Esophagus muscularis mucosa (tissue), 4 donors: ENCODE data around the gene TMEM108. TPM values are rescaled to one million over a fixed set of nuclear protein-coding genes. Genes with fewer than 3 reads are reported as not detected.

ENCODE experiments used
- DNase-seq: peaks from one replicate; pipeline ENCODE4 v3.0.0-alpha.2; 2017; ENCODE audit errors: extremely low spot score
- H3K27ac ChIP-seq, 4 donors: fragments of 200-600 bp; sonication (generic); replicated peaks in 1 of 4; 1 replicate in 3 of 4; 2 replicates in 1 of 4; pipeline ENCODE4 v1.5.1; 2016 to 2019; ENCODE audit warnings: mild to moderate bottlenecking in 1 of 4
- H3K27me3 ChIP-seq, 4 donors: fragments of 200-600 bp; sonication (generic); one replicate each; pipeline versions ENCODE4 v1.5.1 to v1.6.0; 2016 to 2019
- H3K36me3 ChIP-seq, 4 donors: fragments of 200-600 bp; sonication (generic); one replicate each; pipeline ENCODE4 v1.5.1; 2016 to 2019
- H3K4me1 ChIP-seq, 4 donors: fragments of 200-600 bp; sonication (generic); one replicate each; pipeline ENCODE4 v1.5.1; 2016 to 2019
- H3K4me3 ChIP-seq, 4 donors: fragments of 200-600 bp; sonication (generic); 1 replicate in 2 of 4; 2 replicates in 2 of 4; pipeline ENCODE4 v1.5.1; 2016 to 2019; ENCODE audit warnings: mild to moderate bottlenecking in 4 of 4, moderate library complexity in 1 of 4
- H3K9me3 ChIP-seq, 4 donors: fragments of 200-600 bp; sonication (generic); 1 replicate in 3 of 4; 2 replicates in 1 of 4; pipeline ENCODE4 v1.5.1; 2016 to 2019
- EP300 ChIP-seq: sonication (generic); formaldehyde crosslinking; IDR thresholded peaks from one replicate; pipeline ENCODE4 v1.6.1; 2017; ENCODE audit warnings: antibody characterized with exemption
- POLR2A ChIP-seq: fragments of 450-650 bp; IDR thresholded peaks from one replicate; pipeline ENCODE4 v1.6.1; 2017; ENCODE audit warnings: antibody characterized with exemption, moderate library complexity, mild to moderate bottlenecking, low read depth
- POLR2AphosphoS5 ChIP-seq, 2 donors: sonication (generic); formaldehyde crosslinking; IDR thresholded peaks; one replicate each; pipeline ENCODE4 v1.6.1; 2017; ENCODE audit warnings: antibody characterized with exemption in 2 of 2
- WGBS: methylation state at CpG from one replicate; pipeline ENCODE4 v1.1.5; 2018; 5-methylcytosine and 5-hydroxymethylcytosine counted together
- intact Hi-C: fragments of 100-400 bp; cut with DNase I; formaldehyde crosslinking; loops from one replicate; pipeline ENCODE4 v1.15.1; 2023
- total RNA-seq, 4 donors: library from RNA; depleted of rRNA; stranded (reverse); fragments of >200 nt; gene quantifications; one replicate each; pipeline versions ENCODE4 v1.1.0 to v1.2.1, GENCODE V29; 2016
- TF ChIP-seq, protein P1 (sequence below), 3 experiments: fragments of 200-600 bp in 2 of 3; fragments of 450-650 bp in 1 of 3; sonication (generic) in 2 of 3; IDR thresholded peaks; one replicate each; pipeline ENCODE4 v1.5.1; 2017 to 2019; ENCODE audit warnings: antibody characterized with exemption in 3 of 3, mild to moderate bottlenecking in 2 of 3, moderate library complexity in 1 of 3

The TMEM108 gene
- total RNA-seq, 4 donors from 2014 or later, result 8.6 to 12.1 (median 11.2) TPM

DNA sequence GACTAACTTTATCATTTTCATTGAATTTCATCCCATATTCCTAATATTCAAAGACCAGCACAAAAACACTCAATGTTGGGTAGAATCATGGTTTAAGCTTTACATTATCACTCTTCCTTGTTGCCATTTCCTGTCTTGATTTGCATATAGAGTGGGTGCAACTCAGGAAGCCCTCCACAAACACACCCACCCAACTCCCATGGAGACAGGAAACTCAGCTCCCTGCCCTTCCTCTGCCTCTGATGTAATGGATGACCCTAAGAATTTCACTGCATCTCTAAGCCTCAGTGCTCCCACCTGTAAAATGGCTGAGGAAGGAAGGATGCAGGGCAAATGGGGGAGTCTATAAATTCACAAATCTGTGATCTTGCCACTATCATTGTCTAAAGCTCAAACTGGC, 263.5 kb downstream of the TMEM108 start:
- intact Hi-C loops, result no loop called here
- H3K4me1 ChIP-seq, result peaks cover 6 to 16% (median 11%) of the 10 kb centered on the region in 4 donors
- H3K27ac ChIP-seq, result no peak overlapping the region
- H3K4me3 ChIP-seq, result no peak overlapping the region
- no peaks in the 10 kb centered on the region for H3K9me3 ChIP-seq
- TF ChIP-seq POLR2A, result no peak
- TF ChIP-seq POLR2AphosphoS5 (IDR thresholded peaks at IDR 0.05), result no peak
- TF ChIP-seq, protein P1, sequence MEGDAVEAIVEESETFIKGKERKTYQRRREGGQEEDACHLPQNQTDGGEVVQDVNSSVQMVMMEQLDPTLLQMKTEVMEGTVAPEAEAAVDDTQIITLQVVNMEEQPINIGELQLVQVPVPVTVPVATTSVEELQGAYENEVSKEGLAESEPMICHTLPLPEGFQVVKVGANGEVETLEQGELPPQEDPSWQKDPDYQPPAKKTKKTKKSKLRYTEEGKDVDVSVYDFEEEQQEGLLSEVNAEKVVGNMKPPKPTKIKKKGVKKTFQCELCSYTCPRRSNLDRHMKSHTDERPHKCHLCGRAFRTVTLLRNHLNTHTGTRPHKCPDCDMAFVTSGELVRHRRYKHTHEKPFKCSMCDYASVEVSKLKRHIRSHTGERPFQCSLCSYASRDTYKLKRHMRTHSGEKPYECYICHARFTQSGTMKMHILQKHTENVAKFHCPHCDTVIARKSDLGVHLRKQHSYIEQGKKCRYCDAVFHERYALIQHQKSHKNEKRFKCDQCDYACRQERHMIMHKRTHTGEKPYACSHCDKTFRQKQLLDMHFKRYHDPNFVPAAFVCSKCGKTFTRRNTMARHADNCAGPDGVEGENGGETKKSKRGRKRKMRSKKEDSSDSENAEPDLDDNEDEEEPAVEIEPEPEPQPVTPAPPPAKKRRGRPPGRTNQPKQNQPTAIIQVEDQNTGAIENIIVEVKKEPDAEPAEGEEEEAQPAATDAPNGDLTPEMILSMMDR (IDR thresholded peaks at IDR 0.05), result no peak
- TF ChIP-seq EP300, result no peak
- no peaks in the 10 kb centered on the region for H3K36me3 ChIP-seq
- no peak for DNase-seq
- H3K27me3 ChIP-seq, result no peaks in the 10 kb centered on the region

DNA sequence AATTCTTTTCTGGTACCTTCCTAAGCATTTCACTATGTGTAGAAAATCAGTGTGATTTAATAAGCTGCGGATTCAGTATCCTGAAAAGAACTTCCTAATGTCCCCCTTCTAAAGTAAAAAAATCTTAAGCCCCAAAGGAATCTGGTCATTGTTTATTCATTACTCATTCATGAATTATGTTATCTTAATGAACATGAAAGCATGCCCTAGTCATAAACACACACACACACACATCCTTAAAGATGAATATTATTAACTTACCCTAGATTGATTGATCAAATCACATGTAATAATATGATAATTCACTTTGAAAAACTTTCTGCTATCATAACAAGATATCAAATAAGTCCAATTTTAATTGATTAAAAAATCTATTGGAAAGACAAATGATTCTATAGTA, 265.2 kb downstream of the TMEM108 start:
- Histone ChIP-seq H3K36me3 (no peaks in the 10 kb centered on the region), H3K27ac (no peak overlapping the region), H3K27me3 (no peaks in the 10 kb centered on the region), H3K9me3 (no peaks in the 10 kb centered on the region), H3K4me1 (peaks cover 0 to 7% (median 3%) of the 10 kb centered on the region in 4 donors), H3K4me3 (no peak overlapping the region)
- intact Hi-C loops, result no loop called here
- 88% methylated on average over 1 of the region's 1 CpG for WGBS
- TF ChIP-seq POLR2AphosphoS5 (IDR thresholded peaks at IDR 0.05) (no peak), EP300 (no peak), POLR2A (no peak)
- TF ChIP-seq, protein P1 (IDR thresholded peaks at IDR 0.05), result no peak
- no peak for DNase-seq

DNA sequence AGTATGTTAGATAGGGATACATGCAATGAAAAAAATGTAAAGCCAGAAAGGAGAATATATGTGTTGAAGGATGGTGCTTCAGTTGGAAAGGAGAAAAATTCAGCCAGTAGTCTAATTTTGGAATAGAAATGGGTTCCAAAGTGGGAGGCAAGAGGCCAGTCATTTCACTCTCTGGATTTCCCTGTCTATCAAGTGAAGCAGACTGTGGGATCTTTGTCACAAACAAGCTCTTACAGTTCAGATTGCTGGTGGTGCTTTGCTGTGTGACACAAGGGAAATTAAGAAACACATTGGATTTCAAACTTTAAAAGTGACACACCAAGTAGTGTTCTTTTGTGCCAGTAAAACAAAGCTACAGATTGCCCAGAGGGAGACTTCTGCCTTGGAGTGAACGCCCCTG, 279.7 kb downstream of the TMEM108 start:
- Histone ChIP-seq H3K36me3 (no peaks in the 10 kb centered on the region), H3K9me3 (no peaks in the 10 kb centered on the region), H3K27me3 (no peaks in the 10 kb centered on the region), H3K4me1 (no peaks in the 10 kb centered on the region), H3K4me3 (no peak overlapping the region), H3K27ac (no peak overlapping the region)
- TF ChIP-seq EP300, result no peak
- TF ChIP-seq, protein P1 (IDR thresholded peaks at IDR 0.05), result no peak
- no peak for TF ChIP-seq POLR2A
- no peak for TF ChIP-seq POLR2AphosphoS5 (IDR thresholded peaks at IDR 0.05)
- DNase-seq, result no peak
- intact Hi-C loops, result no loop called here
- WGBS, result 82% methylated on average over 1 of the region's 1 CpG

DNA sequence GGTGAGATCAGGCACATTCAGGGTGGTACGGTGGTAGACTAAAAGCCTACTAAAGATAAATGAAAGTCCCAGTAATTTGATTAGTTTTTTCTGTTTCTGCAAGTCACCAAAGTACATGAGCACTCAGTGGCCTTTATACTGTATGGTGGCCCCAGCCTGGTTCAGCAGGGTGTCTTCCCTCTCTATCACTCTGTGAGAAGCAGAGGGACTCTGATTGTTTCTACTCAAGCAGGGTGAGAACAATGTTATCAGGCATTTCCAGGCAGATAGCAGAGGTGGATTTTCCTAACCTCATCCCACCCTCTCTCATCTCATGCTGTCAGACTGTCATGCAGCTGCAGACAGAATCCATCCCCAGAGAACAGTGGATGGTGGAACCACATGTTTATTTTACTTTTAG, 290.2 kb downstream of the TMEM108 start:
- Histone ChIP-seq H3K36me3 (no peaks in the 10 kb centered on the region), H3K27me3 (no peaks in the 10 kb centered on the region), H3K27ac (no peak overlapping the region), H3K4me1 (no peaks in the 10 kb centered on the region), H3K4me3 (no peak overlapping the region), H3K9me3 (no peaks in the 10 kb centered on the region)
- TF ChIP-seq POLR2A (no peak), POLR2AphosphoS5 (IDR thresholded peaks at IDR 0.05) (no peak), EP300 (no peak)
- TF ChIP-seq, protein P1 (IDR thresholded peaks at IDR 0.05), result no peak
- WGBS, result 92% methylated on average over 1 of the region's 1 CpG
- DNase-seq, result no peak
- intact Hi-C loops, result no loop called here

DNA sequence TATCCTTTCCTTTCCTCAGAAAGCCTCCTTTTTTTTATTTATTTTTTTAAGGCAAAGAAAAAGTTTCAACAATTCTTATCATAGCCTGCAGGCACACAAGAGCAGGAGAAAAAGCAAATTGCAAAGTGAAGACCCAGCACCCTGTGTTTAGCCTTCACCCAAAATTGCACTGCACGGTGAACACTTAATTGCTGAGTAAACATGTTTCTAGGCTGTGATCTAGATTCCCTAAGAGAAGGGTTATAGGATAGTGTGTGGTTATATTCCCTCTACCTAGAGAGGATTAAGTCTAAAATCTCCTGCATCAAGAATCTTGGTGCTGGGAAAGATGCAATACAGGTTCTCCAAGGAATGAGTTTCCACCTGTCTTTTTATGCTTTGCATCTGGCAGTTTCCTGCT, 291.4 kb downstream of the TMEM108 start:
- intact Hi-C loops, result no loop called here
- Histone ChIP-seq H3K27me3 (no peaks in the 10 kb centered on the region), H3K9me3 (no peaks in the 10 kb centered on the region), H3K27ac (no peak overlapping the region), H3K36me3 (no peaks in the 10 kb centered on the region), H3K4me3 (no peak overlapping the region), H3K4me1 (no peaks in the 10 kb centered on the region)
- 65% methylated on average over 1 of the region's 1 CpG for WGBS
- no peak for DNase-seq
- TF ChIP-seq POLR2AphosphoS5 (IDR thresholded peaks at IDR 0.05) (no peak), EP300 (no peak), POLR2A (no peak)
- TF ChIP-seq, protein P1 (IDR thresholded peaks at IDR 0.05), result no peak
